GM21737 (cell line): ENCODE measurements around the gene SPIN4.
"Not testable (repeated sequence)": the region's sequence is repeated elsewhere in the genome, so short reads cannot be mapped to it uniquely, and the experiment has no call there.

Source experiments
- ATAC-seq: cut with Tn5 transposase; IDR thresholded peaks from one replicate; pipeline ENCODE4 v1.9.1; 2021; ENCODE audit warnings: mild to moderate bottlenecking, moderate library complexity; ENCODE audit not compliant: unreplicated experiment

Gene SPIN4

DNA sequence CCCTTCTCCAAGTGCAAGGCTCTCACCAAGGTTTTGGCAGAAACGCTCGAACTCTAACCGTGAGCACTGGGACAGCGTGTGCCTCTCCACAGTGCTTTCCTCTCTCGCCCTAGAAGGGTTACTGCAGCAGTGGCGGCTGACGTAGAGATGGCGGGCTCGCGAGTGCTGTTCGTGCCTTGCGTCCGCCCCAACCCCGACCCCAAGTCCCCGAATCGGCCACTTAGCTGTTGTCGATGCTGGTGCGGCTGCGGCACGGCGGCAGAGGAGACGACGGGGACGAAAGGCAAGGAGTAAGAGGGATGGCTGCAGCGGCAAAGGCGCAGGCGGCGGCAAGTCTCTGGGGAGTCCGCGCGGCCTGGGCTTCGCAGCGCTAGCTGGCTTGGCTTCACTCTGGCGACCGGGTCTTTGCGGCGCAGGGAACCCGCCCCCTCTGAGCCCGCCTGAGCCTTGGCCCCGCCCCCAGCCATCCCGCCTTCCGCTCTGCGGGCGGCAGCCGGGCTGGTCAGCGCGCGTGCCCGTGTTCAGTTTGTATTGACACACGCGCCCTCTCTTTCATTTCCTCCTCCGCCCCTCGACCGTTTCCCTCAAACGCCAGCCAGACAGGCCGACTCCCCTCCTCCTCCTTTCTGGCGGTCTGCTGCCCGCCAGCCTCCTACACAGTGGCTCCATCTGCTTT lies at the start of gene SPIN4:
TSS of gene SPIN4 (minus strand) at position 392 of the 676 bp plus-strand sequence. CDS start 513 bp downstream, outside the sequence.
- ATAC-seq, result peak; percentile 95

DNA sequence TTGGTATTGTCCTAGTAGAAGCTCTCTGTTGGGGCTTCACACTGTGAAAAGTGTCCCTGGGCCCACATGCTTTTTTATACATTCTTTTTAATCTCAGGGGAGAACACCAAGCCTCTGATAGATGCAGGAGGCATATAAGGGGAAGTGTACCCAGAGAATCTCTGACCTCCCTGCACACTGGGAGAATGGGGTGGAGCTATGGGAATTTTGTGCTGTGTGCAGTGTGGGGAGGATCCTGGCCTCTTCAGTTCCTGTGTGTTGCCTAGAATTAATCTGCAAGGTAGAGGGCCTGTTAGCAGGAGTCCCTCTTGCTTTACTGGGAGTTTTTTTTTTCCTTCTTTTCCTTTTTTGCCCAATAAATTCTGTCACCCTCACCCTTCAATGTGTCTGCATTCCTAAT lies 49.2 kb upstream of the SPIN4 start:
- no peak for ATAC-seq

DNA sequence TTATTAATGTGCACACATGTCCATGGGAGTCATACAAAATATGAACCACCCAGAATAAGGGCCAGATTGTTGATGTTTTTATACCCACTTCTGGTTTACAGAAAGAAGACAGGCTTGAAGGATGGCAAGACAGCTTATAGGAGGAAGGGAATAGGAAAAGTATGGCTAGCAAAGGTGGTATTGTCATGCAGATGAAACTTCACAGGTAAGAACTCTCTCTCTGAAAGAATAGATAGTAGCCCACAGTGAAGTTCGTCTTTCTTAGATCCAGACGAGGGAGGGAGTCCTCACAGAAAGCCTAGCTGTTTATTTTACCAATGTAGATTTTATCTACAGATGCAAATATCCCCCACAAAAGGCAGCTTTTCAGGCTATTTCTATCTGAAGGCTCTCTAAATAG lies 43.7 kb upstream of the SPIN4 start:
- ATAC-seq, result no peak

DNA sequence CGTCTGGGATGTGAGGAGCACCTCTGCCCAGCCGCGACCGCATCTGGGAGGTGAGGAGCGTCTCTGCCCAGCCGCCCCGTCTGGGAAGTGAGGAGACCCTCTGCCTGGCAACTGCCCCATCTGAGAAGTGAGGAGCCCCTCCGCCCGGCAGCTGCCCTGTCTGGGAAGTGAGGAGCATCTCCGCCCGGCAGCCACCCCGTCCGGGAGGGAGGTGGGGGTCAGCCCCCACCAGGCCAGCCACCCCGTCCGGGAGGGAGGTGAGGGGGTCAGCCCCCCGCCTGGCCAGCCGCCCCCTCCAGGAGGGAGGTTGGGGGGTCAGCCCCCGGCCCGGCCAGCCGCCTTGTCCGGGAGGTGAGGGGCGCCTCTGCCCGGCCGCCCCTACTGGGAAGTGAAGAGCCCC lies 42.0 kb upstream of the SPIN4 start:
- not testable (repeated sequence) for ATAC-seq

DNA sequence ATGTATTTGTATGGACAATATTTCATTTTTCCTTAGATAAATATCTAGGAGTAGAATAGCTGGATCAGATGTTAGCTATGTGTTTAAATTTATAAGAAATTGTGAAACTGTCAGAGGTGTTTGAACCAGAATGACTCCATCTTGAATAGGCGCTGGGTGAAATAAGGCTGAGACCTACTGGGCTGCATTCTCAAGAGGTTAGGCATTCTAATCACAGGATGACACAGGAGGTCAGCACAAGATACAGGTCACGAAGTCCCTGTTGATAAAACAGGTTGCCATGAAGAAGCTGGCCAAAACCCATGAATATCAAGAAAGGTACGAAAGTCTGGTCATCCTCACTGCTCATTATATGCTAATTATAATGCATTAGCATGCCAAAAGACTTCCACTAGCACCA lies 36.3 kb upstream of the SPIN4 start:
- no peak for ATAC-seq

DNA sequence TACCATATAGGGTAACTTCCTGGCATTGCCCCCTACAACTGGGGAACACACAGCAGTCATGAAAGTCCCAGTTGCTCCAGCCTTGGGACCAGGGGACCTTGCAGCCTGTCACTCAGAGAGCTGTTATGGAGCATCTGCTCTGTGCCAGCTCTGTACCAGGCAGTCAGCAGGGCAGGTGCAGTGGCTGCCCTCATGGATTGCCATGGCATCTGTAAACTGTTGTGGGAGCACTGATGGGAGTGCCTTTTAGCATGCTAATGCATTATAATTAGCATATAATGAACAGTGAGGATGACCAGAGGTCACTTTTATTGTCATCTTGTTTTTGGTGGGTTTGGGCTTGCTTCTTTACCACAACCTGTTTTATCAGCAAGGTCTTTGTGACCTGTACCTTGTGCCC lies 33.1 kb upstream of the SPIN4 start:
- not testable (repeated sequence) for ATAC-seq

DNA sequence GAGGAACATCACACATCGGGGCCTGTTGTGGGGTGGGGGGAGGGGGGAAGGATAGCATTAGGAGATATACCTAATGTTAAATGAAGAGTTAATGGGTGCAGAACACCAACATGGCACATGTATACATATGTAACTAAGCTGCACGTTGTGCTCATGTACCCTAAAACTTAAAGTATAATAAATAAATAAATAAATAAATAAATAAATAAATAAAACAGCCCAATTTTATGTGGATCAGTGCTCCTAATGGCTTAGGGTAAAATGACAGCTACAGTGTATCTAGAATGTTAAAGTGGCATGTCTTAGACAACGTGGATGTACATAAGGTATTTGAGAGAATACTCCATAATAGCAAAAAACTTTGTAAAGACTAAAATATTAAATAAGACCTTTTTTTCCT lies 21.9 kb upstream of the SPIN4 start:
- not testable (repeated sequence) for ATAC-seq

DNA sequence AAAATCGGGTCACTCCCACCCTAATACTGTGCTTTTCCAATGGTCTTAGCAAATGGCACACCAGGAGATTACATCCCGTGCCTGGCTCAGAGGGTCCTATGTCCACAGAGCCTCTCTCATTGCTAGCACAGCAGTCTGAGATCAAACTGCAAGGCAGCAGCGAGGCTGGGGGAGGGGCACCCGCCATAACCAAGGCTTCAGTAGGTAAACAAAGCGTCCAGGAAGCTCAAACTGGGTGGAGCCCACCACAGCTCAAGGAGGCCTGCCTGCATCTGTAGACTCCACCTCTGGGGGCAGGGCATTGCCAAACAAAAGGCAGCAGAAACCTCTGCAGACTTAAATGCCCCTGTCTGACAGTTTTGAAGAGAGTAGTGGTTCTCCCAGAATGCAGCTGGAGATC lies 16.6 kb upstream of the SPIN4 start:
- not testable (repeated sequence) for ATAC-seq

DNA sequence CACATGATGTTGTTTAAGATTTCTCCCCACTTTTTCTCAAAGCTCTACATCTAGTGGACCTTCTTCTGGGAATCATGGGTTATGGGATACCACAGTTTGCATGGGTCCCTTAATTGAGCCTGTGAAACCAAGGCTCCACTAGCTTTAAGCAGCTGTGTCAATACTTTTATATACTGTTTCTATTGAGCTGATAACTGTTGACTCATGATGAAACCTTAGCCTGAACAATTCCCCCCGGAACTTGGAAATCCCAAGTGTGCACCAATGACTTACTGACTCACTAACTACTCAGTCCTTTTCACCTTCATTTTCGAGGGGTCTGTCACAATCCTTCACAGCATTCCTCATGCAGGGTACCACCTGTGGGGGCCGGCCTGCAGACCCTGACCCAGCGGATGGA lies 12.7 kb upstream of the SPIN4 start:
- no peak for ATAC-seq

DNA sequence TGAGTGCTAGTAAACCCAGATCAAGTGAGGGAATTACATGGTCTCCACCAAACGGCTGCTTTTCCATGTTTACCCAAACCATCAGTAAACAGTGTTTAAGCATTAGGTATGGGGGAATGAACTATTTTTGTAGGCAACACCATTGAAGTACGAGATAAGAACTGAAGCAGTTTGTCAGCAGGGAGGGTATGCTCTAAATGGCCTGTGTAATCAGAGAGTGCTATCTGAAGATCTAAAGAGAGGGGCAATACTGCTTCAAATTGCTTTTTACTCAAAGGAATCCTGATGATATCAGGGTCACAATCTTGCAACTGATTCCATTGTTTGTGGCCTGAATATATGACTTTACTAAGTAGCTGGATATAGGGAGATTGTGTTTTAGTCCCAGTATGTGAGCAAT lies 10.4 kb upstream of the SPIN4 start:
- ATAC-seq, result no peak

DNA sequence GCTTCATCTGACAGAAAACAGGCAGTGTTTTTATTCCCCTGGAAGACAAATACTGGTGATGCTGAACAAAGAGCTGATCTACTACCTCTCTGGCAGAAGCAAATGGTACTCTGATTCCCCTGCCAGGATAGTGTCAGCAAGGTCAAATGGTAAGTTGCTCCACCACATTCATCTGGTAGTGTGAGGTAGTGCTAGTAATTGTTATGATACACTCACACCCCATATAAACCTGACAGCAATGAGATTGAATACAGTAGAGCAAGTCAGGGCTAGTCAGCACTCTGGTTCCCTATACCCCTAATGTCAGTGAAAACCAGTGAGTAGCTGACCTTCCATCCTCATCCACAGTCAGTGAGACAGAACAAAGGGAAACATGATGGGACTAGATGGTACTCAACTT lies 3.4 kb upstream of the SPIN4 start:
- no peak for ATAC-seq

DNA sequence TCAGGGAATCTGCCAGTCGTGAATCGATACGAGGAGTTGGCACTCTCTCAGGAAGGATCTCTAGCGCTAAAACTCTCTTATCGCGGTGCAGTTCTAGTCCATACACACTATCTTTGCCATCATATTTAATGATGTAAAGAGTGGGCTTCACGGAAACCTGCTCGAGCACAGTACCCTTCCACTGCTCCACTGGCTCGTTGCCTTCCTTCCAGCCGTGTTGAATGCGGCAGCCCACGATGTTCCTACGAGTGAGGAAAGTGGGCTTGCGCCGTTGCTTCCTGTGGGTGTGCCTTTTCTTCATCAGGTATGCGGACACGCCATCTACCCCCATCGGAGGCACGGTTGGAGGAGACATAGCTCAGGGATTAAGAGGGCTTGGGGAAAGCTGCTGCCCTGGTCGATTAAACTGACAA lies 661 bp downstream of the SPIN4 start:
- peak; percentile 39 for ATAC-seq

DNA sequence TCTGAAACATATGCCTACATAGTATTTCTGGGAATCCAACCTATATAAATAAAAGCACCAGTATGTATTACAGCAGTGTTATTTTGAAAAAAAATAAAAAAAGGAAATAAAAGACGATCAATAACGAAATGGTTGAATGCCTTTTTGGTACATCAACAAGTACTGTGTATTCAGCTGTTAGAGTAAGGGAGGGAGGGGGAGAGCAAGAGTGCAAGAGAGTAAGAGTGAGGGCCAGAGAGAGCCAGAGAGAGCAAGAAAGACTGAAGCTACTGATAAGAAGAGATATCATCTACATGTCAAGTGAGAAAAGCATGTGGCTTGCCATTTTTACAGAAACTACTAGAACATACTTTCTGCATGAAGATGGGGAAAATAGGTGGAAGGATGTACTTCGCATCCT lies 1.8 kb downstream of the SPIN4 start:
- ATAC-seq, result no peak

DNA sequence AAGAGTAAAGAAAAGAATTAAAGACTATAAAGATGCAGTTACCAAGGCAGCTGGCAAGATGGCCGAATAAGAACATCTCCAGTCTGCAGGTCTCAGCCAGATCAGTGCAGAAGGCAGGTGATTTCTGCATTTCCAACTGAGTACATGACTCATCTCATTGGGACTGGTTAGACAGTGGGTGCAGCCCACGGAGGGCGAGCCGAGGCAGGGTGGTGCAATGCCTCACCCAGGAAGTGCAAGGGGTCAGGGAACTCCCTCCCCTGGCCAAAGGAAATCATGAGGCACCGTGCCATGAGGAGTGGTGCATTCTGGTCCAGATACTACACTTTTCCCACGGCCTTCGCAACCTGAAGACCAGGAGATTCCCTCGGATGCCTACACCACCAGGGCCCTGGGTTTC lies 20.5 kb downstream of the SPIN4 start:
- ATAC-seq, result no peak

DNA sequence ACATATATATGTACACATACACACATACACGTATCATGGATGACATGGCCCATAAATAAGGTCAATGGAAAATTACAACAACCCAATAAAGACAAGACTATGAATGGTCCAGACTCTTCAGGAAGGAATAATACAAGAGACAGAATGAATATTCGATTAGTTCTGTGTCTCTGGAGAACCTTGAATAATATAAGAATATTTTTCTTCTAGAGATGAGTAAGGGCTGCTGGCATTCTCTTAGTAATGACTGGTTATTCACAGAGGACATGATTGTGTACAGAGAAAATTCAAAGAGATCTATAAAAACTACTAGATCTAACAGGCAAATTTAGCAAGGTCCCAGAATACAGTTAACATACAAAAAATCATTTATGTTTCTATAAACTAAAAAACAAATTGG lies 23.3 kb downstream of the SPIN4 start:
- ATAC-seq, result no peak

DNA sequence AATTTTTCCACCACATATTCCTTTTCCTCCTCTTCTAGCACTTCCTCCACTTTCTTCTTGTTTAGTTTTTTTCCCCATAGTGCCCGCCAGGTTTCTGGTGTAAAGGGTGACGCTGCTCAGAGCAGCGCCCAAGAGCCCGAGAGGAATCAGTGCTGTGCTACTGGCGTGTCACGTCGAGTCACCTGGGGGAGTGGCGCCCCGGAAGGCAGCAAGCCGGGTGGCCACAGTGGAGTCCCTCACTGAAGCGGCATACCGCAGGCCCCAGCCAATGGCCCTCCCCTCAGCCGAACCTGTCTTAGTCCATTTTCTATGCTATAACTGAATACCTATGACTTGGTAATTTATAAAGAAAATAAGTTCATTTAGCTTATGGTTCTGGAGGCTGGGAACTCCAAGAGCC lies 51.5 kb downstream of the SPIN4 start:
- ATAC-seq, result no peak
